Karpas-422 (cell line): ENCODE results near the gene FILIP1L. TPM values are rescaled to one million over a fixed set of nuclear protein-coding genes. Genes with fewer than 3 reads are reported as not detected.

Source experiments
- DNase-seq: peaks from one replicate; pipeline ENCODE4 v3.0.0-alpha.2; 2015
- H2AFZ ChIP-seq: fragments of 200-600 bp; sonication (generic); 2 replicates; pipeline ENCODE4 v1.6.1; 2014; ENCODE audit warnings: antibody characterized with exemption, low read length, mixed read lengths
- H3K27ac ChIP-seq: fragments of 200-600 bp; sonication (generic); 2 replicates; pipeline ENCODE4 v1.5.1; 2014; ENCODE audit warnings: mild to moderate bottlenecking, low read length, moderate library complexity
- H3K27me3 ChIP-seq: fragments of 200-600 bp; sonication (generic); 2 replicates; pipeline ENCODE4 v1.6.1; 2014; ENCODE audit warnings: low read length, mixed read lengths
- H3K36me3 ChIP-seq: fragments of 200-600 bp; sonication (generic); 2 replicates; pipeline ENCODE4 v1.6.1; 2014; ENCODE audit warnings: low read length, mixed read lengths; ENCODE audit not compliant: insufficient read depth
- H3K4me1 ChIP-seq: fragments of 200-600 bp; sonication (generic); 2 replicates; pipeline ENCODE4 v1.6.1; 2014; ENCODE audit warnings: mild to moderate bottlenecking, low read length, mixed read lengths
- H3K4me2 ChIP-seq: fragments of 200-600 bp; sonication (generic); 2 replicates; pipeline ENCODE4 v1.6.1; 2014; ENCODE audit warnings: low read length, low read depth, mild to moderate bottlenecking; ENCODE audit not compliant: poor library complexity, severe bottlenecking
- H3K4me3 ChIP-seq: fragments of 200-600 bp; sonication (generic); 2 replicates; pipeline ENCODE4 v1.5.1; 2014; ENCODE audit warnings: mild to moderate bottlenecking, antibody characterized with exemption, low read length, mixed read lengths
- H3K79me2 ChIP-seq: fragments of 200-600 bp; sonication (generic); 2 replicates; pipeline ENCODE4 v1.6.1; 2014; ENCODE audit warnings: mild to moderate bottlenecking, low read length, mixed read lengths
- H3K9ac ChIP-seq: fragments of 200-600 bp; sonication (generic); 2 replicates; pipeline ENCODE4 v1.6.0; 2014; ENCODE audit warnings: low read length
- H3K9me2 ChIP-seq: fragments of 200-600 bp; sonication (generic), shearing (Covaris generic); replicated peaks from 2 replicates; pipeline ENCODE4 v1.6.0; 2014; ENCODE audit warnings: mild to moderate bottlenecking, low read length, moderate library complexity; ENCODE audit not compliant: insufficient read depth
- H3K9me3 ChIP-seq: fragments of 300-700, 200-600 bp; sonication (generic); 2 replicates; pipeline ENCODE4 v1.6.1; 2014; ENCODE audit warnings: low read length, mixed read lengths
- H4K20me1 ChIP-seq: fragments of 200-600 bp; sonication (generic); 2 replicates; pipeline ENCODE4 v1.6.1; 2014; ENCODE audit warnings: mild to moderate bottlenecking, antibody characterized with exemption, low read length, low read depth; ENCODE audit not compliant: insufficient read depth
- total RNA-seq: library from RNA; depleted of rRNA; stranded (reverse); fragments of >200 nt; shearing (Covaris generic); gene quantifications from 2 replicates; pipeline ENCODE4 v1.2.3, GENCODE V29; 2014; ENCODE audit warnings: low replicate concordance

The FILIP1L gene
- total RNA-seq, 1 experiment from 2014 or later, result 0.37 TPM

- Histone ChIP-seq H3K4me3 (no peak overlapping the region), H3K27me3 (no peaks in the 10 kb centered on the region), H3K9ac (no peak overlapping the region), H3K9me2 (no peaks in the 10 kb centered on the region; the same call in 1 of the 2 replicates), H3K4me1 (no peaks in the 10 kb centered on the region), H3K79me2 (no peaks in the 10 kb centered on the region), H3K36me3 (no peaks in the 10 kb centered on the region), H3K4me2 (no peak overlapping the region), H3K9me3 (no peaks in the 10 kb centered on the region), H2AFZ (no peak overlapping the region), H3K27ac (no peak overlapping the region), H4K20me1 (no peaks in the 10 kb centered on the region)
- no peak for DNase-seq
Measured at GRCh38 chr3:100009276-100010086, 104.8 kb downstream of the FILIP1L start.

- H3K27ac ChIP-seq, result no peak overlapping the region
- no peak for DNase-seq
- no peak overlapping the region for H3K4me3 ChIP-seq
Measured at GRCh38 chr3:100008081-100008698, 106.1 kb downstream of the FILIP1L start.

GRCh38 chr3:100007313-100007712, 107.0 kb downstream of the FILIP1L start:
- H3K27ac ChIP-seq, result no peak overlapping the region
- no peaks in the 10 kb centered on the region for H3K36me3 ChIP-seq
- no peak for DNase-seq
- H3K4me2 ChIP-seq, result no peak overlapping the region
- no peaks in the 10 kb centered on the region for H3K9me3 ChIP-seq
- no peaks in the 10 kb centered on the region for H3K79me2 ChIP-seq
- no peaks in the 10 kb centered on the region for H3K27me3 ChIP-seq
- no peaks in the 10 kb centered on the region for H4K20me1 ChIP-seq
- no peak overlapping the region for H3K9ac ChIP-seq
- no peak overlapping the region for H3K4me3 ChIP-seq
- no peaks in the 10 kb centered on the region for H3K4me1 ChIP-seq
- H2AFZ ChIP-seq, result no peak overlapping the region
- H3K9me2 ChIP-seq, result no peaks in the 10 kb centered on the region; the same call in 1 of the 2 replicates

More at GRCh38 chr3:100008081-100008698, 106.1 kb downstream of the FILIP1L start:
- no peaks in the 10 kb centered on the region for H3K9me3 ChIP-seq
- H3K9me2 ChIP-seq, result no peaks in the 10 kb centered on the region; the same call in 1 of the 2 replicates
- no peaks in the 10 kb centered on the region for H3K4me1 ChIP-seq
- H3K79me2 ChIP-seq, result no peaks in the 10 kb centered on the region
- no peaks in the 10 kb centered on the region for H4K20me1 ChIP-seq
- H2AFZ ChIP-seq, result no peak overlapping the region
- no peak overlapping the region for H3K9ac ChIP-seq
- H3K36me3 ChIP-seq, result no peaks in the 10 kb centered on the region
- H3K4me2 ChIP-seq, result no peak overlapping the region
- no peaks in the 10 kb centered on the region for H3K27me3 ChIP-seq

- no peaks in the 10 kb centered on the region for H3K79me2 ChIP-seq
- no peaks in the 10 kb centered on the region; the same call in 1 of the 2 replicates for H3K9me2 ChIP-seq
- no peak overlapping the region for H3K4me3 ChIP-seq
- H3K36me3 ChIP-seq, result no peaks in the 10 kb centered on the region
- no peaks in the 10 kb centered on the region for H3K27me3 ChIP-seq
- H3K27ac ChIP-seq, result no peak overlapping the region
- H3K4me1 ChIP-seq, result no peaks in the 10 kb centered on the region
- no peak overlapping the region for H3K9ac ChIP-seq
- no peak overlapping the region for H2AFZ ChIP-seq
- DNase-seq, result no peak
- H3K4me2 ChIP-seq, result no peak overlapping the region
- 0 out of 2 replicates have a peak, but pooled peaks cover 2% of the 10 kb centered on the region for H4K20me1 ChIP-seq
- no peaks in the 10 kb centered on the region for H3K9me3 ChIP-seq
Measured at GRCh38 chr3:100006570-100007271, 107.6 kb downstream of the FILIP1L start.

- H3K79me2 ChIP-seq, result no peaks in the 10 kb centered on the region
- no peaks in the 10 kb centered on the region for H3K27me3 ChIP-seq
- 0 out of 2 replicates have a peak, but pooled peaks cover 4% of the 10 kb centered on the region for H4K20me1 ChIP-seq
- no peak for DNase-seq
- no peak overlapping the region for H3K27ac ChIP-seq
- H3K9ac ChIP-seq, result no peak overlapping the region
- no peak overlapping the region for H2AFZ ChIP-seq
- H3K4me2 ChIP-seq, result no peak overlapping the region
- no peaks in the 10 kb centered on the region for H3K9me2 ChIP-seq
- H3K9me3 ChIP-seq, result no peaks in the 10 kb centered on the region
- no peaks in the 10 kb centered on the region for H3K4me1 ChIP-seq
- no peaks in the 10 kb centered on the region for H3K36me3 ChIP-seq
- H3K4me3 ChIP-seq, result no peak overlapping the region
Measured at GRCh38 chr3:100005665-100006393, 108.5 kb downstream of the FILIP1L start.

GRCh38 chr3:100004931-100005330, 109.4 kb downstream of the FILIP1L start:
- Histone ChIP-seq H3K9ac (no peak overlapping the region), H3K4me2 (no peak overlapping the region)

GRCh38 chr3:100003609-100004503, 110.4 kb downstream of the FILIP1L start:
- Histone ChIP-seq H3K9ac (no peak overlapping the region), H3K27me3 (no peaks in the 10 kb centered on the region), H3K79me2 (no peaks in the 10 kb centered on the region), H3K27ac (no peak overlapping the region), H3K4me3 (no peak overlapping the region), H4K20me1 (0 out of 2 replicates have a peak, but pooled peaks cover 4% of the 10 kb centered on the region), H3K9me3 (no peaks in the 10 kb centered on the region), H3K4me1 (no peaks in the 10 kb centered on the region), H3K36me3 (no peaks in the 10 kb centered on the region), H3K4me2 (no peak overlapping the region), H3K9me2 (no peaks in the 10 kb centered on the region), H2AFZ (no peak overlapping the region)
- DNase-seq, result no peak

More at GRCh38 chr3:100004931-100005330, 109.4 kb downstream of the FILIP1L start:
- DNase-seq, result no peak
- Histone ChIP-seq H4K20me1 (0 out of 2 replicates have a peak, but pooled peaks cover 4% of the 10 kb centered on the region), H3K36me3 (no peaks in the 10 kb centered on the region), H3K79me2 (no peaks in the 10 kb centered on the region), H3K4me1 (no peaks in the 10 kb centered on the region), H3K4me3 (no peak overlapping the region), H3K9me2 (no peaks in the 10 kb centered on the region), H3K27ac (no peak overlapping the region), H3K9me3 (no peaks in the 10 kb centered on the region), H3K27me3 (no peaks in the 10 kb centered on the region), H2AFZ (no peak overlapping the region)
